HepG2 (cell line): ENCODE results near the gene LTK. TPM values are rescaled to one million over a fixed set of nuclear protein-coding genes. Genes with fewer than 3 reads are reported as not detected.
A peak's percentile ranks its signal among the peaks of the same experiment; 100 is the strongest.

ENCODE experiments used
- AFF4 ChIP-seq: sonication (generic); formaldehyde crosslinking; IDR thresholded peaks from 2 replicates; pipeline ENCODE4 v1.4.0; 2020; ENCODE audit warnings: missing genetic modification reagents
- CEBPB ChIP-seq: IDR thresholded peaks from 2 replicates; pipeline ENCODE4 v1.6.1; 2011; ENCODE audit warnings: low read depth, low read length, improper control_type of control experiment, borderline replicate concordance
- FUBP1 ChIP-seq: sonication (generic); formaldehyde crosslinking; IDR thresholded peaks from 2 replicates; pipeline ENCODE4 v1.5.1; 2020; ENCODE audit warnings: missing genetic modification reagents, mild to moderate bottlenecking, borderline replicate concordance
- HNF4A ChIP-seq: sonication (generic); formaldehyde crosslinking; IDR thresholded peaks from 2 replicates; pipeline ENCODE4 v1.4.0; 2020; ENCODE audit warnings: missing genetic modification reagents
- MAFK ChIP-seq, 2 experiments: IDR thresholded peaks in 1 of 2; conservative IDR thresholded peaks in 1 of 2; 2 replicates each; pipeline ENCODE4 v1.6.1; 2011; ENCODE audit warnings: improper control_type of control experiment in 2 of 2, low read length in 2 of 2
- PHB2 ChIP-seq: fragments of 450-650 bp; IDR thresholded peaks from 2 replicates; pipeline ENCODE4 v1.6.1; 2018; ENCODE audit not compliant: partially characterized antibody
- RXRA ChIP-seq: sonication (generic); formaldehyde crosslinking; IDR thresholded peaks from 2 replicates; pipeline ENCODE4 v1.5.1; 2020; ENCODE audit warnings: missing genetic modification reagents
- SAFB2 ChIP-seq: sonication (generic); formaldehyde crosslinking; IDR thresholded peaks from 2 replicates; pipeline ENCODE4 v1.5.1; 2020; ENCODE audit warnings: missing genetic modification reagents, low read depth, mild to moderate bottlenecking, borderline replicate concordance
- SNRNP70 ChIP-seq: fragments of 200-400 bp; formaldehyde crosslinking; IDR thresholded peaks from 2 replicates; pipeline ENCODE4 v1.6.1; 2017; ENCODE audit warnings: mild to moderate bottlenecking, low read depth, low read length, moderate library complexity
- SOX13 ChIP-seq, 3 experiments: fragments of 450-650 bp in 1 of 3; sonication (generic) in 1 of 3; formaldehyde crosslinking in 1 of 3; IDR thresholded peaks in 2 of 3; conservative IDR thresholded peaks in 1 of 3; 2 replicates each; pipeline versions ENCODE4 v1.5.0 to v1.6.1; 2016 to 2020; ENCODE audit warnings: antibody characterized with exemption in 1 of 3, mild to moderate bottlenecking in 1 of 3, missing compliant biosample characterization in 1 of 3, missing genetic modification reagents in 1 of 3, moderate library complexity in 1 of 3
- TAF1 ChIP-seq: sonication (generic); formaldehyde crosslinking; IDR thresholded peaks from 2 replicates; pipeline ENCODE4 v1.4.0; 2020; ENCODE audit warnings: missing genetic modification reagents
- ZC3H13 ChIP-seq: sonication (generic); formaldehyde crosslinking; IDR thresholded peaks from 2 replicates; pipeline ENCODE4 v1.8.1; 2023; ENCODE audit warnings: mild to moderate bottlenecking, missing genetic modification reagents, moderate library complexity
- ZNF280B ChIP-seq: sonication (generic); formaldehyde crosslinking; IDR thresholded peaks from 2 replicates; pipeline ENCODE4 v1.5.0; 2020; ENCODE audit warnings: missing genetic modification reagents, mild to moderate bottlenecking, borderline replicate concordance
- ZNF317 ChIP-seq: sonication (generic); formaldehyde crosslinking; IDR thresholded peaks from 2 replicates; pipeline ENCODE4 v1.5.0; 2020; ENCODE audit warnings: mild to moderate bottlenecking, missing genetic modification reagents
- ZNF367 ChIP-seq: sonication (generic); formaldehyde crosslinking; IDR thresholded peaks from 2 replicates; pipeline ENCODE4 v1.4.0; 2020; ENCODE audit warnings: missing genetic modification reagents, borderline replicate concordance
- ZSCAN9 ChIP-seq: IDR thresholded peaks from 2 replicates; pipeline ENCODE4 v1.6.1; 2016; ENCODE audit warnings: borderline replicate concordance
- polyA plus RNA-seq, 8 experiments: library from polyadenylated mRNA; depleted of rRNA in 3 of 8; stranded (reverse) in 7 of 8; unstranded in 1 of 8; fragments of >200 nt; fragmentation: Illumina TruSeq in 4 of 8; extraction: Trizol in 4 of 8; gene quantifications; 2 replicates each; pipeline versions ENCODE4 v1.2.1 to v1.2.3, GENCODE V29; 2011 to 2016; ENCODE audit warnings: low read depth in 4 of 8, missing spikeins in 1 of 8, mixed read lengths in 1 of 8; ENCODE audit not compliant: insufficient read depth in 1 of 8
- total RNA-seq, 5 experiments: library from RNA; depleted of rRNA; stranded (reverse); fragments of >200 nt; fragmentation: Illumina TruSeq; extraction: Trizol; gene quantifications; 2 replicates each; pipeline ENCODE4 v1.2.3, GENCODE V29; 2016; ENCODE audit warnings: low read depth in 1 of 5
- TF ChIP-seq, protein P1 (sequence below): sonication (generic); formaldehyde crosslinking; IDR thresholded peaks from 2 replicates; pipeline ENCODE4 v1.8.1; 2023; ENCODE audit warnings: missing genetic modification reagents, inconsistent platforms, borderline replicate concordance
- TF ChIP-seq, protein P2 (sequence below): IDR thresholded peaks from 2 replicates; pipeline ENCODE4 v1.6.1; 2016; ENCODE audit warnings: mild to moderate bottlenecking

LTK gene
- total and polyA plus RNA-seq, 2 of the 13 experiments (the other 11 are each of a cell fraction or from before 2014, with no cell fraction given) = 0.01 TPM; not detected in 1

GRCh38 chr15:41494190-41494921, 19.3 kb downstream of the LTK start (continued):
- TF ChIP-seq RXRA (CRISPR knock-in tag) (peak; percentile 81; the same call in 1 of the 2 replicates), MAFK (conservative IDR thresholded peaks at IDR 0.05 in 1 of 2, IDR thresholded peaks at IDR 0.05 in 1 of 2; ENCODE audit: low read length in 2 of 2) (no peak), AFF4 (no peak), ZNF280B (CRISPR knock-in tag) (no peak), HNF4A (CRISPR knock-in tag) (peak; percentile 28; the same call in 1 of the 2 replicates), TAF1 (CRISPR knock-in tag) (peak; percentile 75; the same call in 1 of the 2 replicates), SNRNP70 (no peak), SAFB2 (CRISPR knock-in tag) (no peak), CEBPB (no peak), FUBP1 (CRISPR knock-in tag) (0 out of 2 replicates have a peak, but pooled peaks have one; percentile 46), SOX13 (IDR thresholded peaks at IDR 0.05) (no peak), SOX13 (CRISPR knock-in tag; conservative IDR thresholded peaks at IDR 0.05 in 1 of 2, IDR thresholded peaks at IDR 0.05 in 1 of 2) (0 out of 4 replicates have a peak, but pooled peaks of 1 of the 2 experiments have one; percentile 28), ZNF317 (no peak), ZC3H13 (0 out of 2 replicates have a peak, but pooled peaks have one; percentile 34), ZSCAN9 (CRISPR knock-in tag) (no peak), PHB2 (no peak), ZNF367 (no peak)
- TF ChIP-seq, protein P1, sequence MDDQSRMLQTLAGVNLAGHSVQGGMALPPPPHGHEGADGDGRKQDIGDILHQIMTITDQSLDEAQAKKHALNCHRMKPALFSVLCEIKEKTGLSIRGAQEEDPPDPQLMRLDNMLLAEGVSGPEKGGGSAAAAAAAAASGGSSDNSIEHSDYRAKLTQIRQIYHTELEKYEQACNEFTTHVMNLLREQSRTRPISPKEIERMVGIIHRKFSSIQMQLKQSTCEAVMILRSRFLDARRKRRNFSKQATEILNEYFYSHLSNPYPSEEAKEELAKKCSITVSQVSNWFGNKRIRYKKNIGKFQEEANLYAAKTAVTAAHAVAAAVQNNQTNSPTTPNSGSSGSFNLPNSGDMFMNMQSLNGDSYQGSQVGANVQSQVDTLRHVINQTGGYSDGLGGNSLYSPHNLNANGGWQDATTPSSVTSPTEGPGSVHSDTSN = no peak
- TF ChIP-seq, protein P2, sequence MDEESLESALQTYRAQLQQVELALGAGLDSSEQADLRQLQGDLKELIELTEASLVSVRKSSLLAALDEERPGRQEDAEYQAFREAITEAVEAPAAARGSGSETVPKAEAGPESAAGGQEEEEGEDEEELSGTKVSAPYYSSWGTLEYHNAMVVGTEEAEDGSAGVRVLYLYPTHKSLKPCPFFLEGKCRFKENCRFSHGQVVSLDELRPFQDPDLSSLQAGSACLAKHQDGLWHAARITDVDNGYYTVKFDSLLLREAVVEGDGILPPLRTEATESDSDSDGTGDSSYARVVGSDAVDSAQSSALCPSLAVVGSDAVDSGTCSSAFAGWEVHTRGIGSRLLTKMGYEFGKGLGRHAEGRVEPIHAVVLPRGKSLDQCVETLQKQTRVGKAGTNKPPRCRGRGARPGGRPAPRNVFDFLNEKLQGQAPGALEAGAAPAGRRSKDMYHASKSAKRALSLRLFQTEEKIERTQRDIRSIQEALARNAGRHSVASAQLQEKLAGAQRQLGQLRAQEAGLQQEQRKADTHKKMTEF (CRISPR knock-in tag) = no peak; the same call in 1 of the 2 replicates
